Peyer's patch (tissue), 4 donors: ENCODE results near the gene EML3.

Experiments
- POLR2A ChIP-seq, 2 donors: fragments of 450-650 bp; IDR thresholded peaks; one replicate each; pipeline ENCODE4 v1.5.1; 2017; ENCODE audit warnings: antibody characterized with exemption in 2 of 2, mild to moderate bottlenecking in 2 of 2, moderate library complexity in 2 of 2
- TF ChIP-seq, protein P1 (sequence below), 6 experiments: fragments of 450-650 bp in 4 of 6; fragments of 200-600 bp in 2 of 6; sonication (generic) in 1 of 6; IDR thresholded peaks; one replicate each; pipeline ENCODE4 v1.5.1; 2017 to 2019; ENCODE audit warnings: antibody characterized with exemption in 6 of 6, mild to moderate bottlenecking in 3 of 6, moderate library complexity in 1 of 6

DNA sequence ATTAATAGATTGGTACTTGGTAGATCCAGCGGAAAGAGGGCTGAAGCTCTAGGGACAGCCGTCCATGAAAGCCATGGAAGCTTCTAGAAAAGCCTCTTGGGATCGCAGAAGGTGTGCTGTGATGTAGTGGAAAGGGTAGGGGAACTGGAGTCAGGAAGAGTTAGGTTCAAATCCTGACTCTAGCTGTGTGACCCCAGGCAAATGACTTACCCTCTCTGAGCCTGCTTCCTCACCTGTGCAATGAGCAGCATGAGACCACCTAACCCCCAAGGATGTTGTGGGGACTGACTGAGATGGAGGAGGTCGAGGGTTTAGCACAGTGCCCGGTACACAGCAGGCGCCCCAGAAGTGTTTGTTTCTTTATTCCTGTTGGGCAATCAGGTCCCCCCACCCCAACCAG, 2.2 kb downstream of the EML3 start:
- no peak for TF ChIP-seq POLR2A (IDR thresholded peaks at IDR 0.05)
- TF ChIP-seq, protein P1, sequence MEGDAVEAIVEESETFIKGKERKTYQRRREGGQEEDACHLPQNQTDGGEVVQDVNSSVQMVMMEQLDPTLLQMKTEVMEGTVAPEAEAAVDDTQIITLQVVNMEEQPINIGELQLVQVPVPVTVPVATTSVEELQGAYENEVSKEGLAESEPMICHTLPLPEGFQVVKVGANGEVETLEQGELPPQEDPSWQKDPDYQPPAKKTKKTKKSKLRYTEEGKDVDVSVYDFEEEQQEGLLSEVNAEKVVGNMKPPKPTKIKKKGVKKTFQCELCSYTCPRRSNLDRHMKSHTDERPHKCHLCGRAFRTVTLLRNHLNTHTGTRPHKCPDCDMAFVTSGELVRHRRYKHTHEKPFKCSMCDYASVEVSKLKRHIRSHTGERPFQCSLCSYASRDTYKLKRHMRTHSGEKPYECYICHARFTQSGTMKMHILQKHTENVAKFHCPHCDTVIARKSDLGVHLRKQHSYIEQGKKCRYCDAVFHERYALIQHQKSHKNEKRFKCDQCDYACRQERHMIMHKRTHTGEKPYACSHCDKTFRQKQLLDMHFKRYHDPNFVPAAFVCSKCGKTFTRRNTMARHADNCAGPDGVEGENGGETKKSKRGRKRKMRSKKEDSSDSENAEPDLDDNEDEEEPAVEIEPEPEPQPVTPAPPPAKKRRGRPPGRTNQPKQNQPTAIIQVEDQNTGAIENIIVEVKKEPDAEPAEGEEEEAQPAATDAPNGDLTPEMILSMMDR (IDR thresholded peaks at IDR 0.05) = no peak
